Measurements from ENCODE around the gene PRM3.

PRM3 gene

DNA sequence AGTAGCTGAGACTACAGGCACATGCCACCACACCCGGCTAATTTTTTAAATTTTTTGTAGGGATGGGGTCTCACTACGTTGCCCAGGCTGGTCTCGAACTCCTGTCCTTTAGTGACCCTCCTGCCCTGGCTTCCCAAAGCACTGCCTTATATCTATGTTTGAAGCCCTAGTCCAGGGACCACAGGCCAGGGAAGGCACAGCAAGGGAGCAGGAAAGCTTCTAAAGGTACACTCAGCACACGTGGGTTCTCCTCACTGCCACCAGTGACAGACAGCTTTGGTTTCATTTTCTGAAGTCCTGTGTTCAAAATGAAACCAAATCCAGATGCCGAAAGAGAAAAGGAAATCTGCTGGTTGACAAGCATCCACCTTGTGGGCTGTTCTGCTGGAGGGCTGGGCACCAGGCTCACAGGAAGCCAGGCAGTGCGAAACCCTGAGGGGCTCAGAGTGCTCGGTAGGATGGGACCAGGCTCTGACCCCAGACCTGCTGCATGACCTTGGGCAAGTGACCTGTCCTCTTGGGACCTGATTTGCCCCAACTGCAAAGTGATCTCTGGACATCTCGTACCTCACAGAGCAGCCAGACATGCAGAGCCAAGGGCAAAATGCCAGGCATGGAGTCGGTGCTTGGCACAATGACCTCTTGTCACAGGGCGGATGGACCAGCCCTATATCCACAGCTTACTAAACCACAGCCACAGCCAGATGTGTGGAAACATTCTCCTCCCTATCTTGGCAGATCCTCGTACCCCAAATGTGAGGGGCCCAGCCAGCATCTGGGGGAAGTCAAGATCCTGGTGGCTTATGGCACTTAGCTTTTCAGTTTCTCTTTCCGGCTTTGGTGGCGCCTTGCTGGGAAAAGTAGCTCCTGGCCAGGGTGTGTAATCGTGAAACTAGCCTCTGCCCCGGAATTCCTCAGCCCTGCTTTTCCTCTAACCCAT lies 14.6 kb downstream of the PRM3 start:
- DNase-seq = no peak

DNA sequence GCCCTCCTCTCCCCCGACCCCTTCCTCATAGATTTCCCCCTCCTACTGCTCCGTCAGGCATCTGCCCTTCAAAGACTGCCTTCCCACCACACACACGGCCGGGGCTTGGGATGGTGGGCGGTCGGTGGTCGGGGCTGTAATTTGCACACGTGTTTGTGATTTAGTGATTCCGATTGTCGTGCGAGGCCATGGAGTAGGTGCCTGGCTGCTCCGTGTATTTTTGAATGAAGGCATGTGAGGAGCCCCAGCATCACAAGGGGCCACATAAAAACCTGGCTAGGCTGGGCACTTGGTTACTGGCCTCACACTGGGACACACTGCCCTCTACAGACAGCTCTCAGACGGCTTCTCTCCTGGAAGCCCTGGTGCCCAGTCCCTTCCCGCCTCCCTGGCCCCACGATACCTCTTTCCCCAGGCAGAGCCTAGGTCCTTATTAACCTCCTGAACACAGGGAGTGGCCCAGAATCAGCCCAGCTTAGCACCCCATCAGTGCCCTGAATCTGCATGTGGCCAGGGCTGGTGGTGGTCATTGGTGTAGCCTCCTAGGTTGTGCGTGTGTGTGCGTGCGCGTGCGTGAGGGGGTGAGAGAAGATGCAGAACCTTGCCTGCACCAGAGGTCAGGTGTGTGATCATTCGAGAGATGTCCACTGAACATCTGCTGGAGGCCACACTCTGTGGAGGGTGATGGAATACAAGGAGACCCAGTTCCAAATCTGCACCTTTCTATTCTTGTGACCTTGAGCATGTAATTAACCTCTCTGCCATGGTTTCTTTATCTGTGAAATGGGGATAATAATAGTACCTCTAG lies 16.1 kb downstream of the PRM3 start:
- peak; percentile 81 for DNase-seq

DNA sequence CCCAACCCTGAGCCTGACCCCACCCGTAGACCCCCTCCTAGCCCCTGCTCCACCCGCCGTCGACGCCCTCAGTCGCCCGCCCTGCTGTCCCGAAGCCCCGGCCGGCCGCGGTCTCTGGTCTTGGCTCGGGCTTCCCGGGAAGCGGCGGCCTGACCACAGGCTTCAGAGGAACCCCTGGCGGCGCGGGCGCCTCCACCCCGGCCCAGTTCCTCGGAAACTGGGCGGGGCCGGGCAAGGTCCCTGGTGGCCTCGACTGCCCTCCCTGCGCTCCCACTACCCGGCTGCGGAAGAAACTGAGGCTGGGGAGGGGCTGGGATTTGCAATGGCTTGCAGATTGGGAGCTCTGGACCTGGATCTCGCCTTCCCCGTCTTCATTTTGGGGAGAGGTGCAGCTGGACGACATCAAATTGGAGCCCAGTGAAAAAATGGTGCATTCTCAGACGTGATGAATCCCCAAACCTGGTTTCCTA lies 16.7 kb downstream of the PRM3 start:
- peak; percentile 41 for DNase-seq

DNA sequence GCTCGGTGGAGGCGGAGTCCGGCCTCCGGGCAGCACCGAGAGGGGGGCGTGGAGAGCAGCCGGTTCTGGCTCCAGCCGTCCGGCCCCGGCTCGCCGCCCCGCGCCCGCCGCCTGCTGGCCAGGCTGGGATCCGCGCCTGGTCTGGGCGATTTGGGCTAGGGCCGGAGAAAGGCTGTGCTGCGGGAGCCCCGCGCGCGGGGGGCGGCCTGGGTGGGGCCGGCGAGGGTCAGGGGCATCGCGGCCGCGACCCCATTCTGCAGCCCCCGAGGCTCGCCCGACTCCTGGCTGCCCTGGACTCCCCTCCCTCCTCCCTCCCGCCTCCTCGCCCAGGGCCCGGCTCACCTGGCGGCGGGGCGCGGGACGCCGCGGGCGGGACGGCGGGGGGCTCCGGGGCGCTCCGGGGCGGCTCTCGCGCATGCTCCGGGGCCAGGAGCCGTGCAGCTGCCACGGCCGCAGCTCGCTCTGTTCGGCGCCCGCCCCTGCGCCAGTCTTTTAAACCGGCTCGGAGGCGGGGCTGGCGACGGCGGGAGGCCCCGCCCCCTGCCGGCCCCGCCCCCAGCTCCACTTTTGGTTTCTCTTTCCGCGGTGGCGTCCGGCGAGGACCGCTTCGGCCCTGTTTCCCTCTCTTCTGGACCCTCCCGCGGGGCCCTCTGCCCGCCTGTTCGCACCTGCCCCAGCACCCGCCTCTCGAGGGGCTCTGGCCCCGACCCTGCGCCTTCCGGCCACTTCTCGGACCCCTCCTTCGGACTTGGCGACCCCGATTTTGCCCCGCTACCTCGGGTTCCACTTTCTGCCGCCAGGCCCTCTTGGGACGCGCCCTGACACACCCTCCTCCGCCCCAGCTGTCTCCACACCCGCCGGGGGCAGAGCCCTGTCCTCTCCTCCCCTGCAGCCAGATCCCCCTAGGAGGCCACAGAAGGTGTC lies 17.4 kb downstream of the PRM3 start, which contains the start of gene SOCS1:
Gene SOCS1, minus strand, starts transcription at position 468 of the 924 bp plus-strand sequence. CDS start 726 bp downstream, outside the sequence.
- DNase-seq = peak; percentile 90

DNA sequence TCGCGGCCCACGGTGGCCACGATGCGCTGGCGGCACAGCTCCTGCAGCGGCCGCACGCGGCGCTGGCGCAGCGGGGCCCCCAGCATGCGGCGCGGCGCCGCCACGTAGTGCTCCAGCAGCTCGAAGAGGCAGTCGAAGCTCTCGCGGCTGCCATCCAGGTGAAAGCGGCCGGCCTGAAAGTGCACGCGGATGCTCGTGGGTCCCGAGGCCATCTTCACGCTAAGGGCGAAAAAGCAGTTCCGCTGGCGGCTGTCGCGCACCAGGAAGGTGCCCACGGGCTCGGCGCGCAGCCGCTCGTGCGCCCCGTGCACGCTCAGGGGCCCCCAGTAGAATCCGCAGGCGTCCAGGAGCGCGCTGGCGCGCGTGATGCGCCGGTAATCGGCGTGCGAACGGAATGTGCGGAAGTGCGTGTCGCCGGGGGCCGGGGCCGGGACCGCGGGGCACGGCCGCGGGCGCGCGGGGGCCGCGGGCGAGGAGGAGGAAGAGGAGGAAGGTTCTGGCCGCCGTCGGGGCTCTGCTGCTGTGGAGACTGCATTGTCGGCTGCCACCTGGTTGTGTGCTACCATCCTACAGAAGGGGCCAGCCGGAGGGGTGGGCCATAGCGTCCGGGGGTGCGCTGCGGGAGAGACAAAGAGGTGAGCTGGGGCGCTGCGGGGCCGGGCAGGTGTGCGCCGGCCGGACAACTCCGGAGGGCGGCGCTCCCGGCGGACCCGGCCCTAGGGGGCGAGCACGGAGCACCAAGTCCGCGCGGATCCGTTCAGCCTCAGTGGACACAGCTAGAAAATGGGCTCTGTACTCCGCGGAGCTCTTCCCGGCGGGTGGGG lies 18.3 kb downstream of the PRM3 start:
- peak; percentile 52 for DNase-seq

DNA sequence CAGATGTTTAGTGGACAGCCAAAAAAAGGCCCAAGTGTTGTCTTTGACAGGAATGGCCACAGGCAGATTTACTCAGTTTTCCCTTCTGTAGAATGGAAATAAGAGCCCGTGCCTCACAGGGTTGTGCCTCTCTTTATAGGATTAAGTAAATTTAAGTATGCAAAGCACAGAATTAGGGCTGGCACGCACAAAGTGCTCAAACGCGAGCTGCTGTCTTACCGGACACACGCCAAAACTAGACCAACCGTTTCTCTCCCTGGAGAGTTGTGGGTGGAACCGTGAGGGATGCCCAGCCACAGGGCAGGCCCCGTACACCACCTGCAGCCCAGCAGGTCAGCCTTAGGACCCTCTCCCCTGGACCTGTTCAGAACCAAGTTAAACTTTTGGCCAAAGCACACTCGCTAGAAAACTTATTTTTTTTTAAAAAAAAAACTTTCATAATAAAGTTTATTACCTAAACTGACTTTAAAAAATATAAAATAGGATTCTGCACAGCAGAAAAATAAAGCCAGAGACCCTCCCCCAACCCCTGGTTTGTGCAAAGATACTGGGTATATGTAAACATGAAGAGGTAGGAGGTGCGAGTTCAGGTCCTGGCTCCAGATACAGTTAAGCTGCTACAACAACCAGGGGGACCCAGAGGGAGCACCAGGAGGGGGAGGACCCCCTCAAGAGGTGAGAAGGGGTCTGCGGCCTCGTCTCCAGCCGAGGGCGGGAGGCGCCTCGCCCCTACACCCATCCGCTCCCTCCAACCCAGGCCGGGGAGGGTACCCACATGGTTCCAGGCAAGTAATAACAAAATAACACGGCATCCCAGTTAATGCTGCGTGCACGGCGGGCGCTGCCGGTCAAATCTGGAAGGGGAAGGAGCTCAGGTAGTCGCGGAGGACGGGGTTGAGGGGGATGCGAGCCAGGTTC lies 19.2 kb downstream of the PRM3 start:
- DNase-seq = no peak

DNA sequence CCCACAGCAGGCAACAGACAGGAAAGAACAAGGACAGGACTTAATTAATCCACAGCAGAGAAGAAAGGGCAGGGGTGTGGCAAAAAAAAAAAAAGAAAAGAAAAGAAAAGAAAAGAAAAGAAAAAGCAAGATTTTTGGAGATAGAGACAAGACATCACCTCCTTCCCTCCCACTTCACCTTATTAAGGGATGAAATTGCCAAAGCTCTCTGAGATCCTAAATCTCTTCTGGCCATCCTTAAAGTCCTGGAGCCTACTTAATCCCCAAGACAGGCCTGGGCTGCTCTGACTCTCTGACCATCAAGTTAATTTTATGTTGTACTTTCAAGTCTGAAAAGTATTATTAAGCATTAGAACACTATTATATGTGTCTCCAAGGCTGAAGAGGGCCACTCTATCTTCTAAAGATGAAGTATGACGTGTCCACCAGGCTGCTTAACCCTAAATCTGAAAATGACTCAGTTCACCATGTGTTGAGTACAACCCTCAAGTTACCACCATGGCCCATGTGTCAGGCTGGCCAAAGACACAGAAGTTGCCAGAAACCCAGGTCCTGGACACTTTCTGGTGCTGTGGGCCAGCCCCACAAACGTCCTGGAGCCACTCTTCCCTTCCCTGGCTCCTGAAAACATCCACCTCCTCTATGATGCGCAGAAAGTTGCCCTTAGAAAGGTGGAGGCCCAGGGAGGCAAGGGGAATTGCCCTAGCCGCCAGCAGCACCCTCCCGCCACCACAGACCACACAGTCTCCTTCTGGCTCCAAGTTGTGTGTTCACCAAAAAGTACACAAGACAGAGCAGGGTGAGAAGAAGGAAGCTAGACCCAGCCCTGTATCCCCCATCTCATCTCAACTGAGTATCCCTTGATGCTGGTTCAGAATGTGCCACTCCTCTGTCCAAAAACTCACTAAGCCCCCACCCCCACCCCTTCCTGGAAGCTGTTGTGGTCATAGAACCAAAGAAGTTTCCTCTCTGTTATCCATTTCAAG lies 20.1 kb downstream of the PRM3 start:
- no peak for DNase-seq

DNA sequence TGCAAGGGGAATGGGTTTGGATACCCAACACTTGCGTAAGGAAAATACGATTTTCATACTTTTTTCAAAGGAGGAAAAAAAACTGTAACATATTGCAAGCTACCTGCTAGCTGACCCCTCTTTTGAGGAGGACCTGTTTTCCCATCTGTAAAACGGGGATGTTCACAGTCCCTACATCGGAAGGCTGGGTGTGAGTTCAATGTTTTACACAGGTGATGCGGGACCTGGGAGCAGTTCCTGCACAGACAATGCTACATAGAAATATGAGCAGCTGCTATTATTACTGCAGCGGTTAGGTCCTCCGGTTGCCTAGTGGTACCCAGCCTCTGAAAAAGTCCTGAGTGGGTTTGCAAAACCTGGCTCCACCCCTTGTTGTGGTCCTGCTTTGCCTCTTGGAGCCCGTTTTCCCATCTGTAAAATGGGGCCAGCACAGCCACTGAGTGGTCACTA lies 20.9 kb downstream of the PRM3 start:
- no peak for DNase-seq

DNA sequence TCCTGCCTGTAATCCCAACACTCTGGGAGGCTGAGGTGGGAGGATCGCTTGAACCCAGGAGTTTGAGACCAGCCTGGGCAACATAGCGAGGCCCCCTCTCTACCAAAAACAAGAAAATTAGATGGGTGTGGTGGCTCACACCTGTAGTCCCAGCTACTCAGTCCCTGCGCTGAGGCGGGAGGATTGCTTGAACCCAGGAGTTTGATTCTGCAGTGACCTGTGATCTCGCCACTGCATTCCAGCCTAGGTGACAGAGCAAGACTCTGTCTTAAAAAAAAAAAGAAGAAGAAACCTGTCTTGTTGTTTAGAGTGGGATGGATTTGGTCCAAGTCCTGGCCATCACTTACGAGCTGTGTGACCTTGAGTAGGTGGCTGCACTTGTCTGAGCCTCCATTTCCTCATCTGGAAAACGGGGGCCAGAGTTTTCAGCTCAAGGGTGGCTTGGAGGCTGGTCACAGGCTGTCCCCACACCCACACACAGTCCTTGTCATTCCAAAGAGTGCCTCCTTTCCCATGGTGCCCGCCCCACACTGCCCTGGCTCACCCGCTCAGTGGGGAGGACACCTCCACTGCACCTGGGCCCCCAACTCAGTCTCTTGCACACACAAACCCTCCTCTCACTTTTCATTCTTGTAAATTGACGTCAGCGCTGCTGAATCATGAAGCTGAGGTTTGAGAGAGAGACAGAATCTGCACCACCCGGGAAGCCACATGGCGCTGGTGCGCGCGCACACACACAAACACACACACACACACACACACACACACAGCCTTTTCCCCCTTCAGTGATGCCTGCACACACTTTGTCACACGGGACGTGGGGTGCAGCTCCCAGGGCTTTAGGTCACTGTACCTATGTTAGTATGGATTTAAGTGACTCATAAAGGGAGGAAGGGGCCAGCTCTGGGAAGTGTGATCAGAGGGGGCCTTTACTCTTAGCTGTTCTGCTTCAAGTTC lies 21.6 kb downstream of the PRM3 start:
- DNase-seq = peak; percentile 83

DNA sequence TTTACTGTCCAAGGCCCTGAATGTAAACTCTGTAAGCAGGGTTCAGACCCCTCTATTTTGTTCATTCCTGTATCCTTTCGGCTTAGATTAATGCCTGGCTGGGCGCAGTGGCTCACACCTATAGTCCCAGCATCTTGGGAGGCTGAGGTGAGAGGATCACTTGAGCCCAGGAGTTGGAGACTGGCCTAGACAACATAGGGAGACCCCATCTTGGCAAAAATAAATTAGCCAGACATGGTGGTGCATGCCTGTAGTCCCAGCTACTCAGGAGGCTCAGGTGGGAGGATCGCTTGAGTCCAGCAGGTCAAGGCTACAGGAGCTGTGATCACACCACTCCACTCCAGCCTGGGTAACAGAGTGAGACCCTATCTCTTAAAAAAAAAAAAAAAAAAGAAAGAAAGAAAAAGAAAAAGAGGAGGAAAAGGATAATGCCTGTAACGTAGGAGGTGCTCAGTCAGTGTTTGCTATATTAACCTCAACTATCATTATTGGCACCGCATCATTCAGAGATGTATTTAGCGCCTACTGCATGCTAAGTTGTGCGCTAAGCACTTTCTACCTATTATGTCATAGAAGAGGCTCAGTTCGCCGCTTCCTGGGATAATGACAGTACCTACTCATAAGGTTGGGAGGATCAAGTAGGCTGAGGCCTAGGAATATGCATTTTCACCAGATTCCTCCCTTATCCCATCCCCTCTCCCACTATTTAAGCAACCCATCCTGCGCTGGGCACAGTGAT lies 22.5 kb downstream of the PRM3 start:
- no peak for DNase-seq

DNA sequence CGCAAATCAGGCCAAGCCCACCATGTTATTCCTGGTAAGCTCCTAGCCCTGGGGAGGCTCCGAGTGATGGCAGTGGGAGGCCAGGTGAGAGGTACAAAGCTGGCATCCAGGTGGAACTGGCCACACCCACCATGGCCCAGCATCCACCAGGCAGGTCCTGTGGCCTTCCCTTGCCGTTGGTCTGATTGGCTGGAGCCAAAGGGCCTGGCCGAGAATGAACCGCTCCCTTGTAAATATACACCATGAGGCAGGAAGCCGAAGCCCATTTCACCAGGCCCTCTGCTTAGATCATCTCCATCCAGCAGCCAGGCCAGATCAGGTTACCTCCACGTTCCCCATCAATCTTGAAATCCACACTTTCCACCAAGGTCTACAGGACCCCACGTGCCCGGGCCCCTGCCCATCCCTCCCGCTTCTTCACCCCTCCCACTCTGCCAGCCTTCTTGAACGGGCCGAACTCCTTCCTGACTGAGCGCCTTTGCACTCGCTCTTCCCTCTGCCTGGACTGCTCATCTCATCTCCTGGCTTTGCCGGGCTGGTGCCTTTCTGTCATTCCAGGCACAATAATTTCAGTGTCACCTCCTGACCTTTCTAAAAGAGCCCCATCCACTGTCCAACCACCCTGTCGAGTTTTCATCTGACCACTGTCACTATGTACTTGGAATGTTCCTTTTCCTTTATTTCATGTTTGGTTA lies 23.2 kb downstream of the PRM3 start:
- no peak for DNase-seq

DNA sequence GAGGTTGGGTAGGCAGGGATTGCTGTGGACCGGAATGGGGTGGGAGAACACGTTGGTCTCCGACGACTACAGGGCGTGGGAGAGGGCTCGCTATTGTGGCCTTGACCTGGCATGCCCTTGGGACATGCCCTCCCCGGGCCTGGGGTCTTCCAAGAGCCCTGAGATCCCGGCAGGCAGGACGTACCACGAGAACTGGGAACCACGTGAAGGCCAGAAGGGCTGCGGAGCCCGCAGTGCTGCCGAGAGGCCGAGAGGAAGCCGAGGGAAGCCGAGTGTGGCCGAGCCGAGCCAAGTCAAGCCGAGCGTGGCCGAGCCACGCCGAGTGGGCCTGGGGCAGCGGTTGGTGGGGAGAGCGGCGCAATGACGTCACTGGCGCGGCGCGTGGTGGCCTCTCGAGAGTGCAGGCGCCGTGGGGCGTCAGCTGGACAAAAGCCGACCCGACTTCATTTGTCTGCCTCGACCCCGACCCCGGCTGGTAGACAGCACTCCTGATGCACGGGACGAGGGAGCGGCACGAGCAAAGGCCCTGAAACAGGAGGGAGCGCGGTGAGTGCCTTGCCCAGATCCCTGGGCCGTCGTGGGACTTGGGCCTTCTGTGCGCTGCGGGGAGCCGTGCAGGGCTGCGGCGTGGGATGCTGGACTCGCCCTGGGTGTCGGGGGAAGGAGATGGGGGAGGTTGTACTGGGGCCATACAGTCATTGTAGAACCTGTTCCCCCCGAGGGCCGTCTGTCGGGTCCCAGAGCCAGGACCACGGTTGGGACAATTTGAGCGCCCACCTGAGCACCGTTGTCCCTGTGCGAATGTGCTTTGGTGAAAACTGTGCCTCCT lies 24.0 kb downstream of the PRM3 start:
- no peak for DNase-seq

DNA sequence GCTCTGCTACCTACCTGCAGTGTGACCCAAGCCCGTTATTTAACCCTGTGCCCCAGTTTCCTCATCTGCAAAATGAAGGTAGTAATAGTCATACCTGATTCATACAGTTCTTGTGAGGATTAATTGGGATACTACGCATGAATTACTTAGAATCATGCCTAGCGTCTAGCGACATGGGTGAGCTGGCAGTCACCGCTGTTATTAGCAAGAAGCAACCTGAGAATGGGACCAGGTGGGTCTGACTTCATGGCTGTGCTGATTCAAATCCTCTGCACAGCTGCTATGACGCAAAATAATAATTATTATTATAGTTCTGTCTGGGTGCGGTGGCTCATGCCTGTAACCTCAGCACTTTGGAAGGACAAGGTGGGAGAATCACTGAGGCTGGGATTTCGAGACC lies 25.3 kb downstream of the PRM3 start:
- DNase-seq = no peak

DNA sequence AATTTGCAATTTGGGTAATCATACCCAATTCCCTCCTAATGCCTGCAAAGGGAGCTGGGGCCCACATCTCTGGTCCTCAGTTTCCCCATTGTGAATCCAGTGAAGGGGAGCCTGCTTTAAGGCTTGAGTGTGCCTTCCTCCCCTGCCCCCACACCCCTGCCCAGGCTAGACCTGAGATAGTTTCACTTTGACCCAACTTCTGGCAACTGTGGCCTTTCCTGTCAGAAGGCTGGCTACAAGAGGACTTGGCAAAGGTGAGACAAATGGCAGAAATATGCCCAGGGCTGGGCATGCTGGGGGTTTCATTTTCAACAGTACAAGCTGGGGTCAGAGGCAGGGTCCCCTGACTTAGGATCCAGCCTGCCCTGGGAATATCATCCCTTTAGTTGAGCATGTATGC lies 27.4 kb downstream of the PRM3 start:
- DNase-seq = no peak

DNA sequence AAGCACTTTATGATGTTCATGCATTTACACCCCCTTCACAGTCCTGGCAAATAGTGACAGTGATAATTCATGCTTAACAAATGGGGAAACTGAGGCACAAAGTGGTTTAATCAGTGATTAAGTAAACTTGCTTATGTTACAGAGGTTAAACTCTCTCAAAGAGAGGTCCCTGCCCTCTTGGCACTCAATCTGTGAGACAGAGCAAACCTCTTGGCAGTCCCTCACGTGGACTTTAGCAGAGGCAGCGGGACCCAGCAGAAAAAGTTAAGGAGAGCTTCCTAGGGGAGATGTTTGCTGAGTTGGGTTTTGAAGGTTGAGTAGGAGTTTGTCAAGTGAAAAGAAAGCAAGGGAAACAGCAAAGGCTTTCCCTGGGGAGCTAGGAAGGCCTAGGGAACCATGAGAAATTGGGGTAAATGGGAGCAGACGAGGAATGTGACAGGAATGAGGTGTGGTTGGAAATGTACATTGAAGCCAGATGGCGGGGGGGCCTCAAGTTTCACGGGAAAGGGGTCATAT lies 28.1 kb downstream of the PRM3 start:
- no peak for DNase-seq
